IgD-negative memory B cell (primary cell): ENCODE results near the gene LILRA1. TPM values are rescaled to one million over a fixed set of nuclear protein-coding genes. Genes with fewer than 3 reads are reported as not detected.
"Not testable (repeated sequence)": the region's sequence is repeated elsewhere in the genome, so short reads cannot be mapped to it uniquely, and the experiment has no call there.

Experiments used
- H3K27ac Mint-ChIP-seq, 3 donors: one replicate each; pipeline ENCODE4 v1.8.0; 2020 to 2022; ENCODE audit warnings: mild to moderate bottlenecking in 3 of 3, mixed read lengths in 3 of 3, moderate library complexity in 1 of 3
- H3K27me3 Mint-ChIP-seq: one replicate; pipeline ENCODE4 v1.8.0; 2021; ENCODE audit warnings: mixed read lengths
- H3K36me3 Mint-ChIP-seq: one replicate; pipeline ENCODE4 v1.8.0; 2020; ENCODE audit warnings: mild to moderate bottlenecking, mixed read lengths
- H3K4me1 Mint-ChIP-seq, 3 donors: one replicate each; pipeline ENCODE4 v1.8.0; 2020 to 2022; ENCODE audit warnings: mixed read lengths in 3 of 3, mild to moderate bottlenecking in 1 of 3
- H3K4me3 Mint-ChIP-seq, 4 donors: one replicate each; pipeline ENCODE4 v1.8.0; 2020 to 2022; ENCODE audit warnings: mild to moderate bottlenecking in 4 of 4, mixed read lengths in 4 of 4, moderate library complexity in 3 of 4
- H3K9me3 Mint-ChIP-seq, 3 donors: one replicate each; pipeline ENCODE4 v1.8.0; 2020 to 2021; ENCODE audit warnings: mixed read lengths in 3 of 3, mild to moderate bottlenecking in 1 of 3
- polyA plus RNA-seq: library from polyadenylated mRNA; unstranded; fragments of 300-500 nt; fragmentation: Illumina TruSeq; gene quantifications from one replicate; pipeline ENCODE4 v1.2.3, GENCODE V29; 2021

Gene LILRA1
- polyA plus RNA-seq, 1 donor from 2014 or later, result not detected

DNA sequence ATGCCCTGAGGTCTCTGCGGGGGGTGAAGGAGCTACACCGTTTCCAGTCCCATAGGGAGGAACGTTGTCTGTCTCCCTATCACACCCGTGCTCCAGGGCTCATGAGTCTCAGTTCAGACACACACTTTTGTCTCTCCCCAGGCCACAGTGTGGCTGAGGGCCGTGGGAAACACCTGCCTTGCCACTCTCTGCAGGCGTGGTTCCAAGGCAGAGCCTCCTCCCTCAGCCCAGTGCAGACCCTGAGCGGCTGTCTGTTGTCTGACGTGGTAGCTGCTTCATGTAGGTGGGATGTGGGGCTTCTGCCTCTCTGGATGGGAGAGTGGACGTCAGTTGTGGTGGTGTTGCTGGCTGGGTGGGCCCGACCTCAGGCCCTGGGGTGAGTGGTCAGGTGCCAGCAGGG lies 30.8 kb downstream of the LILRA1 start:
- H3K27me3 Mint-ChIP-seq, H3K9me3 Mint-ChIP-seq: not testable (repeated sequence)
- Mint-ChIP-seq H3K36me3 (peaks cover 12% of the 10 kb centered on the region), H3K27ac (peak overlapping the region; percentile 89 to 96 (median 96)), H3K4me3 (peak overlapping the region; percentile 81 to 95 (median 93)), H3K4me1 (peaks cover 54 to 64% (median 63%) of the 10 kb centered on the region in 3 donors)

DNA sequence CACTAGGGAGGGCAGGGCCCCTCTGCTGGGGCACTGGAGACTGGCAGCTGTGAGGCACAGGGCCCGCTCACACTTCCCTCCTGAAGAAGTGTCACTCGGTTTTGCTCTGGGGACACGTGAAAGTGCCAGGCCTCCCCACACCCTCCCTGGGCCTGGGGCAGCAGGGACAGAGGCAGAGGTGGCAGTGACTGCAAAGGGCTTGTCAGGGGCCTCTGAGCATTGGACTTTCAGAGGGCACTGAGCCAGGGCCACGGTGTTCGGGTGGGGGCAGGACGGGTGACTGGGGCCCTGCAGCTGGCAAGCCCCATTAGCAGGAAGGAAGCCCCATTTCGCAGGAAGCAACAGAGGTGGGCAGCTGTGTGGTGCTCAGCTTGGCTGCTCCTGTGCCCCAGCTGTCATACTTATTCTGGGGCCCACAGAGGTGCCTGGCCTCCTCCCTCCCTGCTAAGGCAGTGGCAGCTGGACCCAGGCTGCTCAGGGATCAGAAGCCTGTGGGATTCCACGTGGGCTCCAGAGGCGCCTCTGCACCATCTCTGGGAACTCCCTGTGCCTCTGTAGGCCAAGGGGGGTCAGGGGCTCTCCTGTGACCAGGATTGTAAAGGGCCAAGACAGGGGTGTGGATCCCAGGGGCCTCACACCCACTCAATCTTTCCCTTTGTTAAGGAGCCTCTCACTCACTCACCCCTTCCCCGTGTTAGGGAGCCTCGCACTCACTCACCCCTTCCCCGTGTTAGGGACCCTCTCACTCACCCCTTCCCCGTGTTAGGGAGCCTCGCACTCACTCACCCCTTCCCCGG lies 31.7 kb downstream of the LILRA1 start:
- H3K4me1 Mint-ChIP-seq, result peaks cover 56 to 68% (median 65%) of the 10 kb centered on the region in 3 donors

DNA sequence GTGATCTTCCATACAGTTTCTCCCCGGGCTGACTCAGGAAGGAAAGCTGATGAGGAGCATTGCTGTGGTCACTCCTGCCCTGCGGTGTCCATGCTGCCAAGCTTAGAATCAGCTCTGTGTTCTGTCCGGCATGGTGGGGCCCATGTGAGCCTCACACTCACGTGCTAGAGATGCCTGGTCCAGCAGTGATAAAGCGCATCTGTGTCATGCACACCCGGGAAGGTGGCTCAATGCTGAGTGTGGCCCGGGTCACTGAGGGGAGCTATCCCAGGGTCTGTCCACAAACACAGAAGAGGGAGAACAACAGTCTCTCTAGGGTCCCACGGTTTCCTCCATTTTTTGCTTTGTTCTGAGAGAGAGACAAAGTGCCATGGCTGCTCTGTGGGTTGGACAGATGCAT lies 33.3 kb downstream of the LILRA1 start:
- Mint-ChIP-seq H3K27me3 (no peaks in the 10 kb centered on the region), H3K9me3 (peaks cover 0 to 4% (median 0%) of the 10 kb centered on the region in 3 donors), H3K27ac (peak overlapping the region in 2 of 3 donors; percentile 31 to 69), H3K36me3 (peaks cover 8% of the 10 kb centered on the region), H3K4me1 (peaks cover 53 to 67% (median 62%) of the 10 kb centered on the region in 3 donors), H3K4me3 (peak overlapping the region in 1 of 4 donors; percentile 81)

More for the DNA sequence above, 31.7 kb downstream of the LILRA1 start:
- not testable (repeated sequence) for H3K9me3 Mint-ChIP-seq, H3K27me3 Mint-ChIP-seq
- peaks cover 12% of the 10 kb centered on the region for H3K36me3 Mint-ChIP-seq
- peak overlapping the region; percentile 69 to 96 (median 96) for H3K27ac Mint-ChIP-seq
- H3K4me3 Mint-ChIP-seq, result peak overlapping the region in 3 of 4 donors; percentile 81 to 95 (median 92)

DNA sequence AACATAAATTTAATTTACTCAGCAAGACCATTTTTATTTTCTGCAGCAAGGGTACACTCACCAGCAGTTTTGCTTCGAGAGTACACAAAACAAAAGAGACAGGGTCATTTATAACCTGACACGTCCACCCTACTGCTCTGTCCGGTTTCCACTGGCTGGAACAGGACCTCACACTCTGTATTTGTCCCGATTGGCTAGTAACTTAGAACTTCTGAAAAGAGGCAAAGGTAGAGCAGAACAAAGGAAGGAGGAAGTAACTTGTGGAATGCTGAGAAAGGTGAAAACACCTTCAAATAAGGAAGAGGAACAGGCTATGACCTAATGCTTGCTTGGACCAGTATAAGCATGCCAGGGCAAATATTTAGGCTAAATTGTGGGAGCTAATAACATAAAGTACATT lies 34.5 kb downstream of the LILRA1 start:
- Mint-ChIP-seq H3K27ac (peak overlapping the region in 2 of 3 donors; percentile 87 to 89), H3K36me3 (peaks cover 13% of the 10 kb centered on the region), H3K4me1 (peaks cover 44 to 55% (median 51%) of the 10 kb centered on the region in 3 donors), H3K4me3 (peak overlapping the region in 1 of 4 donors; percentile 63)
- H3K27me3 Mint-ChIP-seq, H3K9me3 Mint-ChIP-seq: not testable (repeated sequence)

DNA sequence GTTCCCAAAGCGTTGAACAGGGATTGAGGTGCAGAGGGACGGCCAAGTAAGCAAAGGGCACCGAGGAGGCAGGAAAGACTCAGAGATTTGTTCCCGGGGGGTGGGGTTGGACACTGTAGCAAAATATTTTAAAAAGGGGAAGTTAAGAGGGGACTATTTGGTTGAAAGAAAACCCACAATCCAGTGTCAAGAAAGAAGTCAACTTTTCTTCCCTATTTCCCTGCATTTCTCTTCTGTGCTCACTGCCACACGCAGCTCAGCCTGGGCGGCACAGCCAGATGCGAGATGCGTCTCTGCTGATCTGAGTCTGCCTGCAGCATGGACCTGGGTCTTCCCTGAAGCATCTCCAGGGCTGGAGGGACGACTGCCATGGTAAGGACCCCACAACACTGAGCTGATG lies 36.8 kb downstream of the LILRA1 start, which contains the start of gene LILRB1:
Gene LILRB1 (plus strand): TSS at position 223 of the 400 bp plus-strand sequence. CDS start 590 bp downstream, outside the sequence.
- H3K4me1 Mint-ChIP-seq, result peaks cover 35 to 42% (median 35%) of the 10 kb centered on the region in 3 donors
- H3K27ac Mint-ChIP-seq, result peak within 1 kb of the TSS; percentile 64 to 87 (median 70)
- H3K36me3 Mint-ChIP-seq, result peaks cover 11% of the 10 kb centered on the region
- H3K27me3 Mint-ChIP-seq, H3K9me3 Mint-ChIP-seq: not testable (repeated sequence)
- H3K4me3 Mint-ChIP-seq, result peak within 1 kb of the TSS; percentile 60 to 87 (median 82)

DNA sequence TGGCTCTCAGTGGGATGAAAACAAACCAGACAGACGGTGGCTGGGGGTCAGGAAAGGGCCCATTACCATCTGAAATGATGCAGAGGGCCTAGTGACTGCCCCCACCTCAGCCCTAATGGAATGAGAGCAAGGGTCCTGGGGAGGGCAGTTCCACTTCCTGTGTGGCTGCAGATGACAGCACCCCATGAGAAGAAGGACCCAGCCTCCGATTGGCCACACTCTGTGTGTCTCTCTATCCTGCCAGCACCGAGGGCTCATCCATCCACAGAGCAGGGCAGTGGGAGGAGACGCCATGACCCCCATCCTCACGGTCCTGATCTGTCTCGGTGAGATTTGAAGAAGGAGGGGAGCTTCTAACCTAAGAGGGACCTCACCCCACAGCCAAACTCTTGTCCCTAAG lies 37.4 kb downstream of the LILRA1 start:
- peaks cover 12% of the 10 kb centered on the region for H3K36me3 Mint-ChIP-seq
- H3K27ac Mint-ChIP-seq, result peak overlapping the region; percentile 64 to 87 (median 70)
- H3K4me1 Mint-ChIP-seq, result peaks cover 33 to 39% (median 34%) of the 10 kb centered on the region in 3 donors
- peaks cover 0 to 4% (median 0%) of the 10 kb centered on the region in 3 donors for H3K9me3 Mint-ChIP-seq
- H3K27me3 Mint-ChIP-seq, result no peaks in the 10 kb centered on the region
- H3K4me3 Mint-ChIP-seq, result peak overlapping the region; percentile 60 to 87 (median 82)

DNA sequence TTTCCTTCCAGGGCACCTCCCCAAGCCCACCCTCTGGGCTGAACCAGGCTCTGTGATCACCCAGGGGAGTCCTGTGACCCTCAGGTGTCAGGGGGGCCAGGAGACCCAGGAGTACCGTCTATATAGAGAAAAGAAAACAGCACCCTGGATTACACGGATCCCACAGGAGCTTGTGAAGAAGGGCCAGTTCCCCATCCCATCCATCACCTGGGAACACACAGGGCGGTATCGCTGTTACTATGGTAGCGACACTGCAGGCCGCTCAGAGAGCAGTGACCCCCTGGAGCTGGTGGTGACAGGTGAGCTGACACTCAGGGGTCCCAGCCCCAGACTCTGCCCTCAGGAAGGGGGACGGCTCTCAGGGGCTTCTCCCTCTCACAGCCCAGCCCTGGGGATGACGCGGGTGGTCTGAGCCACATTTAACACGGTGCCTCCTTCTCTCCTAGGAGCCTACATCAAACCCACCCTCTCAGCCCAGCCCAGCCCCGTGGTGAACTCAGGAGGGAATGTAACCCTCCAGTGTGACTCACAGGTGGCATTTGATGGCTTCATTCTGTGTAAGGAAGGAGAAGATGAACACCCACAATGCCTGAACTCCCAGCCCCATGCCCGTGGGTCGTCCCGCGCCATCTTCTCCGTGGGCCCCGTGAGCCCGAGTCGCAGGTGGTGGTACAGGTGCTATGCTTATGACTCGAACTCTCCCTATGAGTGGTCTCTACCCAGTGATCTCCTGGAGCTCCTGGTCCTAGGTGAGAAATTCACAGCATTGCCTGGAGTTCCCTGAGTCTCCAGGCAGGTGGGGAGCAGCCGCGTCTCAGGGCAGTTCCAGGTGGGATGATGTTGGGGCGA lies 38.3 kb downstream of the LILRA1 start:
- H3K4me1 Mint-ChIP-seq, result peaks cover 26 to 31% (median 26%) of the 10 kb centered on the region in 3 donors
- H3K9me3 Mint-ChIP-seq, H3K36me3 Mint-ChIP-seq, H3K27me3 Mint-ChIP-seq: not testable (repeated sequence)
- H3K4me3 Mint-ChIP-seq, result peak overlapping the region in 1 of 4 donors; percentile 17
- peak overlapping the region in 1 of 3 donors; percentile 63 for H3K27ac Mint-ChIP-seq

DNA sequence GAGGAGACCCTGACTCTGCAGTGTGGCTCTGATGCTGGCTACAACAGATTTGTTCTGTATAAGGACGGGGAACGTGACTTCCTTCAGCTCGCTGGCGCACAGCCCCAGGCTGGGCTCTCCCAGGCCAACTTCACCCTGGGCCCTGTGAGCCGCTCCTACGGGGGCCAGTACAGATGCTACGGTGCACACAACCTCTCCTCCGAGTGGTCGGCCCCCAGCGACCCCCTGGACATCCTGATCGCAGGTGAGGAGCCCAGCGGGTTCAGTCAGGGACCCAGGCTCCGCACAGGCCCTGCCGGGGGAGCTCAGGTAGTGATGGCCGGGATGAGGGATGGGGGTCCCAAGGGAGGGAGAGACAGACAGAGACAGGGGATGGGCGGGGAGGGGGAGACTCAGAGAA lies 39.1 kb downstream of the LILRA1 start:
- H3K9me3 Mint-ChIP-seq, H3K4me3 Mint-ChIP-seq, H3K36me3 Mint-ChIP-seq, H3K27me3 Mint-ChIP-seq: not testable (repeated sequence)
- peak overlapping the region in 1 of 3 donors; percentile 53 for H3K27ac Mint-ChIP-seq
- H3K4me1 Mint-ChIP-seq, result peaks cover 24 to 30% (median 26%) of the 10 kb centered on the region in 3 donors

DNA sequence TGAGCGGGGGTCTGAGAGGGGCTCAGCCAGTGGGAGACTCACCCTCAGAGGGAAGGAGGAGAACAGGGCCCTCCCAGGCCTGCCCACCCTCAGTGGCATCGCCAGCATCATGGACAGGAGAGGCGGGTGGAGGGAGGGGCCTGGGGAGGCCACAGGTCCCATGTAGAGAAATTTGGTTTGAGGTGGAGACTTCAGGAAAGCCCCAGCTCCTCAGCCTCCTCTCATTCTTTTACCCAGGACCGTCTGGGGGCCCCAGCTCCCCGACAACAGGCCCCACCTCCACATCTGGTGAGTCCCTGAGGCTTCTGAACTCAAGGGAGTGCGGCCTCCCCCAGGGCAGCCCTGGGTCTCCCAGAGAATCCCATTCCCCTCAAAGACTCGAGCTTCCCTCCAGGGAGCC lies 40.0 kb downstream of the LILRA1 start:
- Mint-ChIP-seq H3K36me3 (peaks cover 7% of the 10 kb centered on the region), H3K27ac (no peak overlapping the region), H3K27me3 (no peaks in the 10 kb centered on the region), H3K9me3 (no peaks in the 10 kb centered on the region), H3K4me1 (peaks cover 15 to 21% (median 20%) of the 10 kb centered on the region in 3 donors), H3K4me3 (no peak overlapping the region)

DNA sequence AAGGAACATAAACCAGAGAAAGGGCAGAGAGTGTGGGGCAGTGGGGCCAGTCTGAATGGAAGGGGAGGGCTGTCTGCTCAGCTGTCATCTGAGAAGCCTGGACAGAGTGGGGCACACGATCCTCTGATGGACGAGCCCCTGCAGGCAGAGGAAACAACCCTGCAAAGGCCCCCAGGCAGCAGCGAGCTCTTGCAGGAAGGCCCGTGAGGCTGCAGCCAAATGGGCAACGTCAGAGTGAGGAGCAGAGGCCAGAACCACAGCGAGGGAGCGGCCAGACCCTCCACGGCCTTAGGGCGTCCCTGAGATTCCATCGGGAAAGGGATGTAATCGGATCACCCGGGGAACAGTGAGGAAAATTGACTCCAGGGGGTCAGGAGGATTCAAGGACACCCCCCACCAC lies 42.6 kb downstream of the LILRA1 start:
- not testable (repeated sequence) for H3K4me1 Mint-ChIP-seq, H3K9me3 Mint-ChIP-seq, H3K27me3 Mint-ChIP-seq, H3K36me3 Mint-ChIP-seq, H3K27ac Mint-ChIP-seq, H3K4me3 Mint-ChIP-seq

DNA sequence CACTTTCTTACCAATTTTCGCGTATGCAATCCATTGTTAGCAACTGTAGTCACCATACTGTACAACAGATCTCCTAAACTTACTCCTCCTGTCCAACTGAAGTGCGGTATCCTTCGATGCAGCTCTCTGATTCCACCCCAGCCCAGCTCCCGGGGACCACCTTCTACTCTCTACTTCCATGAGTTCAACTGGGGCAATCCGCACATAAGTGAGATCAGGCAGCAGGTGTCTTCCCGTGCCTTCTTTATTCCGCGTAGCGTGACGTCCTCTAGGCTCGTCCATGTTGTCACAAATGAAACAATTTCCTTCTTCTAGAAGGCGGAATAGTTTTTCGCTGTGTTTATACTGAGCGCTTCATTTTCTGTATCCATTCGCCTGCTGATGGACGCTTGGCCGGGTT lies 45.3 kb downstream of the LILRA1 start:
- Mint-ChIP-seq H3K27ac (no peak overlapping the region), H3K27me3 (peaks cover 2% of the 10 kb centered on the region), H3K9me3 (peaks cover 0 to 1% (median 0%) of the 10 kb centered on the region in 3 donors), H3K36me3 (peaks cover 2% of the 10 kb centered on the region), H3K4me3 (no peak overlapping the region), H3K4me1 (peaks cover 7 to 11% (median 10%) of the 10 kb centered on the region in 3 donors)

DNA sequence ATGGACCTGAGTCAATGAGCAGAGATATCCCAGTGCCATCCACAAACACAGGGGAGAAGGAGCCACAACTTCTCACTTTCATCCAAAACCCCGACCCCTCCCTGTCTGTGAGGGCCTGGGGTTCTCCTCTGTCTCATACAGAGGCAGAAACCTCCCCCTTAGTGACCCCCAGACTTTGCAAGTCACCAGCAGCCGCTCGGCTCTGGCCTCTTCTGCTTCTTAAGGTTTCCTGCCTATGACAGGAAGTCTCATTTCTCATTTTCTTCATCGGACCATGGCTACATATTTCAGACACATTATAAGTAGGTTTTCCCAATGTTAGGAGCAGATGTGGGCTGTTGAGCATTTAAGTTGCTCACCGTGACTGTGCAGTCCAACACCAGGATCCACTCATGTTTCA lies 49.5 kb downstream of the LILRA1 start:
- not testable (repeated sequence) for H3K4me3 Mint-ChIP-seq, H3K27me3 Mint-ChIP-seq, H3K9me3 Mint-ChIP-seq, H3K27ac Mint-ChIP-seq, H3K36me3 Mint-ChIP-seq
- peaks cover 7 to 11% (median 10%) of the 10 kb centered on the region in 3 donors for H3K4me1 Mint-ChIP-seq

DNA sequence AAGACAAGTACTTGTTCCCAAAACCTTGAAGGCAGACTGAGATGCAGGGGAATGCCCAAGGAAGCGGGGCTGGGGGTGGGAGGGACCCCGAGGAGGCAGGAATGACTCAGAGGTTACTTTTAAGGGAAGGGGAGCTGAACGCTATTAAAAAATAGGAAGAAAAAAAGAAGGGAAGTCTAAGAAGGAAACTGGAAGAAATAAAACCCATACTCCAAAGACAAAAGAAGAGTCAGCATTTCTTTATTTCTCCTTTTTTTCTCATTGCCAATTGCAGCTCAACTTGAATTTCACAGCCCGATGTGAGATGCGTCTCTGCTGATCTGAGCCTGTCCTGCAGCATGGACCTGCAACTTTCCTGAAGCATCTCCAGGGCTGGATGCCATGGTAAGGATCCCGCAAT lies 50.2 kb downstream of the LILRA1 start:
- H3K4me1 Mint-ChIP-seq, result peaks cover 7 to 11% (median 9%) of the 10 kb centered on the region in 3 donors
- H3K4me3 Mint-ChIP-seq, H3K36me3 Mint-ChIP-seq, H3K9me3 Mint-ChIP-seq, H3K27me3 Mint-ChIP-seq, H3K27ac Mint-ChIP-seq: not testable (repeated sequence)

DNA sequence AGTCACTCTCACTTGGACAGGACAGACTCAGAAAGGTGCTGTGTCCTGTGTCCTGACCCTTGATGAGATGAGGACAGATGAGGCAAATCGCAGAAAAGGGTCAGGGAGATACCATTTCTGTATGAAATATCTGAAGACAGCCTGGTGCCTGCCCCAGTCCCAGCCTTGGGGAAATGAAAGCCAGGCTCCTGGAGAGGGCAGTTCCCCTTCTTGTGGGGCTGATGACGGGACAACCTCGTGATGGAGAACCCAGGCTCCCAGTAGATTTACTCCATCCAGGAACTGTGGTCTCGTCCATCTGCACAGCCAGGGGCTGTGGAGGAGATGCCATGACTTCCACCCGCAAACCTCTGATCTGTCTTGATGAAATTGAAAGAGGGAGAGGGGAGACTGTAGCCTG lies 50.6 kb downstream of the LILRA1 start:
- H3K27me3 Mint-ChIP-seq, result peaks cover 10% of the 10 kb centered on the region

DNA sequence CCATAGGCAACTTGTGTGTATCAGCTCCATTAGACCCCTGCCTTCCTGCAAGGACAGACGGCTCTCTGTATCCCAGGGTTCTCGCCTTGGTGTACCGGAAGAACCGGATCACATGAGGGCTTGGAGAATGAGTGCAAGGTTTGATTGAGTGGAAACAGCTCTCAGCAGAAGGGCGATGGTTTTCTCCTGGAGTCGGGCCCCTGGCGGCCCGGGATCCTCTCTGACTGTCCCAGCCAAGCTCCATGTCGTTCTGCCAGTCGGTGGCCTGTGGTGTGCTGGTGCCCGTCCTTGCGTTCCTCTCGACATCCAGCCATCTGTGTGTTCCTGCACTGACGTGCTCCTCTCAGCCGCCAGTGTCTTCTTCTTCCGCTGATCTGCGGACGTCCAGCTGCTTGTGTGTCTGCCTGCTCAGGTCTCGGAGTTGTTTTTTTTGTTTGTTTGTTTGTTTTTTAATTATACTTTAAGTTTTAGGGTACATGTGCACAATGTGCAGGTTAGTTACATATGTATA lies 53.0 kb downstream of the LILRA1 start:
- H3K4me3 Mint-ChIP-seq, result no peak overlapping the region
- H3K27ac Mint-ChIP-seq, result no peak overlapping the region
- H3K36me3 Mint-ChIP-seq, result no peaks in the 10 kb centered on the region
- no peaks in the 10 kb centered on the region for H3K9me3 Mint-ChIP-seq
- peaks cover 10% of the 10 kb centered on the region for H3K27me3 Mint-ChIP-seq
- peaks cover 4 to 6% (median 4%) of the 10 kb centered on the region in 3 donors for H3K4me1 Mint-ChIP-seq

More for the DNA sequence above, 50.6 kb downstream of the LILRA1 start:
- Mint-ChIP-seq H3K9me3 (no peaks in the 10 kb centered on the region), H3K27ac (no peak overlapping the region), H3K4me1 (peaks cover 4 to 10% (median 7%) of the 10 kb centered on the region in 3 donors), H3K36me3 (no peaks in the 10 kb centered on the region), H3K4me3 (peak overlapping the region in 1 of 4 donors; percentile 49)
